Activated CD4-positive, alpha-beta memory T cell treated with anti-CD3 and anti-CD28 coated beads, Interleukin-2, amount 10 ng/mL, durations not matched to agents 7 days and 5 days (primary cell): ENCODE data around the gene SFXN2. TPM values are rescaled to one million over a fixed set of nuclear protein-coding genes. Genes with fewer than 3 reads are reported as not detected.

Experiments used
- CTCF ChIA-PET: fragments of 350-600 bp; sonication (Branson Sonifier 250); formaldehyde crosslinking; loops from one replicate; lab custom pipeline; 2021; ENCODE audit warnings: antibody characterized with exemption, inconsistent platforms; lab: Charles Lee
- POLR2A ChIA-PET: fragments of 350-600 bp; sonication (Branson Sonifier 250); formaldehyde crosslinking; loops from one replicate; lab custom pipeline; 2021; ENCODE audit warnings: antibody characterized with exemption; lab: Charles Lee
- DNase-seq: peaks from one replicate; pipeline ENCODE4 v3.0.0-alpha.2; 2020
- H3K27ac Mint-ChIP-seq: one replicate; pipeline ENCODE4 v1.8.0; 2021; ENCODE audit warnings: mild to moderate bottlenecking, mixed read lengths
- H3K27me3 Mint-ChIP-seq: one replicate; pipeline ENCODE4 v1.8.0; 2021; ENCODE audit warnings: mixed read lengths
- H3K36me3 Mint-ChIP-seq: one replicate; pipeline ENCODE4 v1.8.0; 2021; ENCODE audit warnings: low read depth, mixed read lengths
- H3K4me1 Mint-ChIP-seq: one replicate; pipeline ENCODE4 v1.8.0; 2021; ENCODE audit warnings: mixed read lengths
- H3K4me3 Mint-ChIP-seq: one replicate; pipeline ENCODE4 v1.8.0; 2021; ENCODE audit warnings: mild to moderate bottlenecking, mixed read lengths
- H3K9me3 Mint-ChIP-seq: one replicate; pipeline ENCODE4 v1.8.0; 2021; ENCODE audit warnings: mixed read lengths
- total RNA-seq, 2 experiments: library from RNA; stranded (reverse); gene quantifications; one replicate each; pipeline ENCODE4 v1.2.3, GENCODE V29; 2021

The SFXN2 gene
- total RNA-seq, 2 experiments from 2014 or later: 10.8 to 11.5 TPM

- peaks cover 5% of the 10 kb centered on the region for H3K36me3 Mint-ChIP-seq
Measured at GRCh38 chr10:102791754-102792395, 77.4 kb downstream of the SFXN2 start.

More at GRCh38 chr10:102791754-102792395, 77.4 kb downstream of the SFXN2 start:
- DNase-seq: no peak
- ChIA-PET CTCF (no interaction called here), POLR2A (no interaction called here)
- Mint-ChIP-seq H3K27ac (no peak overlapping the region), H3K4me1 (peaks cover 15% of the 10 kb centered on the region), H3K27me3 (no peaks in the 10 kb centered on the region), H3K4me3 (no peak overlapping the region), H3K9me3 (no peaks in the 10 kb centered on the region)

Other genes with a start within 250 kb of the SFXN2 start
- 10 to 100 TPM; 74.3 to 78.9 TPM for gene ACTR1A, start 211.9 kb upstream of the SFXN2 start, total RNA-seq
- 10 to 100 TPM; 18.0 to 19.6 TPM for gene SUFU, start 210.7 kb upstream of the SFXN2 start, total RNA-seq
- gene TRIM8, start 70.2 kb upstream of the SFXN2 start, total RNA-seq: 10 to 100 TPM; 53.0 to 56.0 TPM
- gene ARL3, start 239 bp upstream of the SFXN2 start, total RNA-seq: 1 to 10 TPM; 5.7 to 6.1 TPM
- gene WBP1L, start 29.3 kb downstream of the SFXN2 start, total RNA-seq: 10 to 100 TPM; 31.7 to 31.9 TPM
- not detected for gene CYP17A1, start 122.8 kb downstream of the SFXN2 start, total RNA-seq
- 10 to 100 TPM; 10.0 to 11.9 TPM for gene BORCS7, start 139.6 kb downstream of the SFXN2 start, total RNA-seq
- under 1 TPM; 0.15 to 0.65 TPM for gene AS3MT, start 154.8 kb downstream of the SFXN2 start, total RNA-seq
- 1 to 10 TPM; 7.9 to 8.4 TPM for gene CNNM2, start 203.7 kb downstream of the SFXN2 start, total RNA-seq